GM21786 (cell line): ENCODE results near the gene RFX7.

Experiments used
- ATAC-seq: cut with Tn5 transposase; IDR thresholded peaks from one replicate; pipeline ENCODE4 v1.9.1; 2021; ENCODE audit not compliant: unreplicated experiment

The RFX7 gene

DNA sequence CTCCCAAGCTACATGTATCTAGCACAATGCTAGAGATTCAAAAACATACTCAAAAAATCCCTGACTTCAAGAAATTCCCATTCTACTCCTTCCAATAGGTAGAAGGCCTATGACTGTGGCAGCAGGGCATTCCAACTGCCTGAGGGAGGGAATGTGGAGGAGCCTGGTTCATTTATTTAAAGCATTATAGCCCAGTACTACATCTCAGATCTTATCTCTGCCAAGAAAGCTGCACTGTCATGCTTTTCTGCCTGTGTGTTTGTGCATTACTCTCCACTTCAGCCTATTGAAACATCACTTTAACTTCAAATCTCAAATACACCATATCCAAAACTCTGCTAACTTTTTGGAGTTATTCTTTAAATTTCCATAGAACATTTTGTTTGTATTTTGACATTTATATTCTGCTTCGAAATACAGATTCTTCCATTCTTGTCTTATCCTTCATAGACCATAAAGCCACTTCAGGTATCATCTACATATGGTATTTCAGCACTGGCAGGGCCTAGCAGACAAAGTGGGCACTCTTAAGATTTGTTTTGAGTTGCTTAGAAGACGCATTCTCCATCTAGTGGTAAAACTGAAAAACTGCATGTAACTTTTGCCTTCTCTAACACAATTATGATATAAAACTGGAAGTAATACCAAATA, 191.2 kb downstream of the RFX7 start:
- ATAC-seq = no peak

- no peak for ATAC-seq
Measured at GRCh38 chr15:56051676-56052075, 192.0 kb downstream of the RFX7 start.

DNA sequence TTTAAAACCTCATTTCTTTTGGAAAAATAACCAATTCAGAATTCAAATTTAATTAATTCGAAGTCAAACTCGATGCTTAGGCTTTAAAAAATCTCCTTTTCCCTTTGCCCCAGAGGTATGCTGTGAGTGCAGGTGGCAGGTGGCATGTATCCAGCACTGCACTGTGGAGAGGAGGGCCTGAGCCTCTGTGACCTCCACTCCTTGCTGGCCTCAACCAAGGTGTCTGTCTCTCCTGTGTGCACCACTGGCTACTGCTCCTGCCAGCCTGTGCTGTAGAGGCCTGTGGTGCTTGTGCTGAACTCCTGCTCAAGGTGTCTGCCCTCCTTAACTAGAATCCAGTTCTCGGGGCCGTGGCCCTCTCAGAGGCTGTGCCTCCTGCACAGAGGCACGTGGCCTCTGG, 194.1 kb downstream of the RFX7 start:
- no peak for ATAC-seq

- ATAC-seq = no peak
Measured at GRCh38 chr15:56047354-56047753, 196.3 kb downstream of the RFX7 start.

DNA sequence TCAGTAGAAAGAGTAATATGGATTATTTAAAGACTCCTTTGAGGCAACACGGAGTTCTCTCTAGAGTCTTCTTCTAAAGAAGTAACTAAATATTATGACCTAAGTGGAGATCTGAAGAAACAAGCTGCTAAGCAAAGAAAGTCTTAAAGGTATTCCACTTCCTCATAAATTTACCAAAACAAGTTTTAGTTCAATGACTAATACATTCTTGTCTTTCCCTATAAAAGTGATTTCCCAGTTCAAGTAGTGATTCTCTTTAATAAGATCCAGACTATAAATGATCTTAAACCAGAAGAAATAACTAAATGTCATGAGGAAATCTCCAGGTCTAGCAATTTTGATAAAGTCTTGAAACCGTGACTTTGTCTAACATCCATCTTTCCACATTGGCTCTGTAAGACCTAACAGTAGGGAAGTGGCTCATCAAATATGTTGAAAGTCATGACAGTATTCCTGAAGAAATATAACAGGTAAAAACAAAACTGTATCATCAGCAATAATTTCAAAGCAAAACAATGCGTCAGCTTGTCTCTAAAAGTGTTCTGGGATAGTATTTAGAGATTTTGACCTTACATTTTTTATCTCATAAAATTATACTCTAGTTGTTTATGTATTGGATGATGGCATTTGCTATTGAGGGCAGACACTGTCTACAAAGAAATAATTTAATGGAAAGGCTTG, 198.5 kb downstream of the RFX7 start:
- no peak for ATAC-seq

GRCh38 chr15:56042982-56043980, 200.4 kb downstream of the RFX7 start:
- ATAC-seq = no peak

- ATAC-seq = no peak
Measured at GRCh38 chr15:56042498-56042897, 201.2 kb downstream of the RFX7 start.

DNA sequence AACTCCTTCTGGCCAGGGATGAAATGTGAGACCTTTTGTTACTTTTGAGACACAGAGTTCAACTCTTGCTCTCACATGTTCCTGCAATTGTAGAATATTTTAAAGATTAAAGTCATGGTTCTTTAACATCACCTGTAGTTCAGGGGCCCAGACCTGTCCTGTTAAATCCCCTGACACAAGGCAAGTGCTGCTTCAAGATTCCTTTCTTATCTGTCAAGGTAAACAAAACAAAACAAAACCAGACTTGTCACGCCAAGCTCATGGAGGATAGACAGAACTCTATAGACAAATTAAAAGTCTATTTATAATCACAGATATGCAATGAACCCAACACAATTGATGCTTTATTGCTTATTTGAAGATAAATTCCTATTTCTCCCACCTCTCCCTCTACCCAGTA, 201.6 kb downstream of the RFX7 start:
- ATAC-seq = no peak

- no peak for ATAC-seq
Measured at GRCh38 chr15:56040081-56041035, 203.3 kb downstream of the RFX7 start.

DNA sequence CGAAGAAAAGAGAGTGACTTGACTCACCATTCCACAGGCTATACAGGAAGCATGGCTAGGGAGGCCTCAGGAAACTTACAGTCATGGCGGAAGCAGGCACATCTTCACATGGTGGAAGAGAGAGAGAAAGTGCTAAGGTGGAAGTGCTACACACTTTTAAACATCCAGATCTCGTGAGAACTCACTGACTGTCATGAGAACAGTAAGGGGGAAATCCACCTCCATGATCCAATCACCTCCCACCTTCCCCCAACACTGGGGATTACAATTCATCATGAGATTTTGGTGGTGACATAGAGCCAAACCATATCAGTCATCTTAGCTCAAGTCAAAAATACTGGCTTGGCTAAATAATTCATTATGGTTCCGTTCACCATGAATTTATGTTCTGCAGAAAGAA, 205.0 kb downstream of the RFX7 start:
- no peak for ATAC-seq

GRCh38 chr15:56038015-56038414, 205.7 kb downstream of the RFX7 start:
- ATAC-seq = no peak
